PFSK-1 (cell line): Measurements from ENCODE around the gene KIF5B.

Experiments used
- FOXP2 ChIP-seq: optimal IDR thresholded peaks from 2 replicates; pipeline ENCODE3; 2011; ENCODE audit warnings: borderline replicate concordance, control low read depth, inconsistent platforms; ENCODE audit not compliant: insufficient read depth; ENCODE audit errors: extremely low read length, extremely low read depth
- POLR2AphosphoS5 ChIP-seq: IDR thresholded peaks from 2 replicates; pipeline ENCODE4 v1.6.1; 2012; ENCODE audit warnings: low read depth, mild to moderate bottlenecking, control low read depth, low read length, moderate library complexity
- SIN3A ChIP-seq: IDR thresholded peaks from 2 replicates; pipeline ENCODE4 v1.6.1; 2012; ENCODE audit warnings: mild to moderate bottlenecking, low read length, moderate library complexity, borderline replicate concordance; ENCODE audit not compliant: insufficient read depth

DNA sequence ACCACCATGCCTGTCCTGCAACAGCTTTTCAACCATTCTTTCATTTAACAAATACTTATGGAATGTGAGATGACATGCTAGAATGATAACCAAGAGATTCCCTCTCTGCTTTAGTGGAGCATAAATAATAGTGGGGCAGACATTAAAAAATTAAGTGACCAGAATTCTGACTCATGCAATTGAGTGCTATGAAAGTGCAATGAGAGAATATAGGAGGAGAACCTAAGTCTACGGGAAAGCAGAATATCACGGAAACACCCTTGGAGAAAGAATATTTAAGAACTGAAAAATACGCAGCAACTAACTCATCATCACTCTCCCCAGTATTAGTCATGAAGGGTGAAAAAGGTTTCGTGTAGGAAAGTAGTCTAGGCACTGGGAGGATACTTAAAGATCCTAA is 7.1 kb downstream of the KIF5B start:
- TF ChIP-seq FOXP2 (no peak), POLR2AphosphoS5 (no peak), SIN3A (no peak)
